GM04503 (cell line): ENCODE data around the gene DMWD.

ENCODE experiments used
- DNase-seq: peaks from one replicate; pipeline ENCODE4 v3.0.0-alpha.2; 2012; ENCODE audit warnings: low read depth

Gene DMWD

GRCh38 chr19:45792470-45793177 lies at the start of gene DMWD:
Gene DMWD, minus strand, starts transcription at chr19:45792845. Its CDS starts 89 bp downstream, at chr19:45792756.
- peak; percentile 79 for DNase-seq

- no peak for DNase-seq
Measured at GRCh38 chr19:45842198-45842597, 49.6 kb upstream of the DMWD start.

GRCh38 chr19:45834970-45835369 lies 42.3 kb upstream of the DMWD start:
- no peak for DNase-seq

- no peak for DNase-seq
Measured at GRCh38 chr19:45828945-45829344, 36.3 kb upstream of the DMWD start.

GRCh38 chr19:45828523-45828922 lies 35.9 kb upstream of the DMWD start:
- DNase-seq = no peak

GRCh38 chr19:45827459-45828093 lies 34.9 kb upstream of the DMWD start:
- no peak for DNase-seq

GRCh38 chr19:45826934-45827333 lies 34.3 kb upstream of the DMWD start:
- DNase-seq = no peak

- no peak for DNase-seq
Measured at GRCh38 chr19:45825917-45826893, 33.6 kb upstream of the DMWD start.

GRCh38 chr19:45825263-45825605 lies 32.6 kb upstream of the DMWD start:
- DNase-seq = no peak

GRCh38 chr19:45824531-45825262 lies 32.1 kb upstream of the DMWD start:
- DNase-seq = no peak

GRCh38 chr19:45824041-45824471 lies 31.4 kb upstream of the DMWD start:
- DNase-seq = no peak

- no peak for DNase-seq
Measured at GRCh38 chr19:45823182-45823581, 30.5 kb upstream of the DMWD start.

GRCh38 chr19:45822716-45823115 lies 30.1 kb upstream of the DMWD start:
- no peak for DNase-seq

- no peak for DNase-seq
Measured at GRCh38 chr19:45821570-45821969, 28.9 kb upstream of the DMWD start.

GRCh38 chr19:45821103-45821521 lies 28.5 kb upstream of the DMWD start:
- DNase-seq = no peak

- no peak for DNase-seq
Measured at GRCh38 chr19:45820413-45821102, 27.9 kb upstream of the DMWD start.

- no peak for DNase-seq
Measured at GRCh38 chr19:45819769-45820168, 27.1 kb upstream of the DMWD start.

- no peak for DNase-seq
Measured at GRCh38 chr19:45817725-45818301, 25.2 kb upstream of the DMWD start.

GRCh38 chr19:45817010-45817724 lies 24.5 kb upstream of the DMWD start:
- peak; percentile 44 for DNase-seq
